HG03571 (cell line): Measurements from ENCODE around the gene PI4KA.
"Not testable (repeated sequence)": the region's sequence is repeated elsewhere in the genome, so short reads cannot be mapped to it uniquely, and the experiment has no call there.

Experiments
- ATAC-seq: cut with Tn5 transposase; IDR thresholded peaks from one replicate; pipeline ENCODE4 v1.9.1; 2021; ENCODE audit not compliant: unreplicated experiment

PI4KA gene

GRCh38 chr22:20702175-20702545 lies 156.5 kb downstream of the PI4KA start:
- ATAC-seq: peak; percentile 23

DNA sequence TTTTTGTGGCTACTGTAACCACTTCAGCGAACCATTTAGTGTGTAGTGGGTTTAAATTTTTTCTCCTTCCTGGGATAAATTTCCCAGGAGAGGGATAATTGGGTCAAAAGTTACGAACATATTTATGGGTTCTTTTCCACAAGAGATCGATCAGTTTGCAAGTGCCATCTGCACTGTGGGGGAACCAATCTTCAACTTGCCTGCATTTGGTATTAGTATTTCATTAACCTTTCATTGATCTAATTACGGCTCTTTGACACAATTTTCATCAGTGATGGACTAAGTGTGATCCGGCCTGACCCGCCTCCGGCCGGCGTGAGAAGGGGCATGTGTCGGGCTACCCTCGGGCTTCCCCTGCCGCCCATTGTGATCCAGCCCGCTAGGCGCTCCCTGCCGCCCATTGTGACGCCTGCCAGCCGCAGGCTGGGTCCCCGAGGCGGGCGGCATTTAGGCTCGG lies 156.9 kb downstream of the PI4KA start:
- ATAC-seq: peak; percentile 10

DNA sequence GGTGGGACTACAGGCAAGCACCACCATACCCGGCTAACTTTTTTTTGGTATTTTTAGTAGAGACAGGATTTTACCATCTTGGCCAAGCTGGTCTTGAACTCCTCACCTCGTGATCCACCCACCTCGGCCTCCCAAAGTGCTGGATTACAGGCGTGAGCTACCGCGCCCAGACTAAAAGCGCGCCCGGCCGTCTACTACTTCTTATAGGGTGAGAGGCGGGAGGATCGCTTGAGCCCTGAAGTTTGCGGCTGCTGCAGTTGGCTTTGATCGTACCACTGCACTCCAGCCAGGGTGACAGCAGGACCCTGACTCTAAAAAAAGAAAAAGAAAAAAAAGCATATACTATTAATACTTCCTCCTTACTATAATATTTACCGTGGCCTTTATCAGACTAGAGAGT lies 158.3 kb downstream of the PI4KA start:
- not testable (repeated sequence) for ATAC-seq

GRCh38 chr22:20699856-20700255 lies 158.8 kb downstream of the PI4KA start:
- not testable (repeated sequence) for ATAC-seq

- ATAC-seq: not testable (repeated sequence)
Measured at GRCh38 chr22:20697481-20698113, 161.0 kb downstream of the PI4KA start.

DNA sequence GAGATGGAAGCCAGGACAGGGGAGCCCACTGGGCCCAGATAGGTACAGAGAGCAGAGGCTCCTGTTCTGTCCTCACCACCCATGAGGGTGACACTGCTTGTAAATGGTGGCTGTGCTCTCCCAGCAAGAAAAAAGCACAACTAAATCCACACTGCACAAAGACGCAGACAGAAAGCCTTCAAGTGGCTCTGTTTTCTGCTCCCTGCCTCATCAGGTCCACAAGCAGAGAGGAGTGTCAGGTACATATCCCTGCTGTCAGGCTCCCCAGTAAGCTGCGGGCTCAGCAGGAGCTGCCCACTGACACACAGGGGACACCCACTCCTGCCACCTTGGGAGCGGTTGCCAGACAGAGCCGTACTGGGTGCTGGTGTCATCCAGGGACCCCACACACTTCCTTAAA lies 162.6 kb downstream of the PI4KA start:
- ATAC-seq: not testable (repeated sequence)

DNA sequence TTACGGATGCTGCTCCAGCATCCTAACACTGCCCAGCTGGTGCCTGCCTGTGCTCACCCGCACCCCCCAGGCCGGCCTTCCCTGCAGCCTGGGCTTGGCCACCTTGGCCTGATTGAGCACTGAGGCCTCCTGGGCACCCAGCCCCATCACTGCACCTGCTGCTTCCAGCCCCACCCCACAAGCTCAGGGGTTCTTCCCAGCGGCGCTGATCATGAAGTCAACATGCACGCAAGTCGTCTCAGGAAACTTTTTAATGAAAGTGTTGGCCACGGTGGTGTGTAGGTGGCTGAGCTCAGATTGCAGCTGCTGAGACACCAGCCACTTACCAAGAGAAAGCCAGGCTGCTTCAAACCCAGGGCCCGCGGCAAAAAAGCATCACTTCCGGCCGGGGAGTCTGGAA lies 163.4 kb downstream of the PI4KA start:
- ATAC-seq: not testable (repeated sequence)

- ATAC-seq: not testable (repeated sequence)
Measured at GRCh38 chr22:20694256-20694655, 164.4 kb downstream of the PI4KA start.

- ATAC-seq: not testable (repeated sequence)
Measured at GRCh38 chr22:20692926-20693325, 165.7 kb downstream of the PI4KA start.

DNA sequence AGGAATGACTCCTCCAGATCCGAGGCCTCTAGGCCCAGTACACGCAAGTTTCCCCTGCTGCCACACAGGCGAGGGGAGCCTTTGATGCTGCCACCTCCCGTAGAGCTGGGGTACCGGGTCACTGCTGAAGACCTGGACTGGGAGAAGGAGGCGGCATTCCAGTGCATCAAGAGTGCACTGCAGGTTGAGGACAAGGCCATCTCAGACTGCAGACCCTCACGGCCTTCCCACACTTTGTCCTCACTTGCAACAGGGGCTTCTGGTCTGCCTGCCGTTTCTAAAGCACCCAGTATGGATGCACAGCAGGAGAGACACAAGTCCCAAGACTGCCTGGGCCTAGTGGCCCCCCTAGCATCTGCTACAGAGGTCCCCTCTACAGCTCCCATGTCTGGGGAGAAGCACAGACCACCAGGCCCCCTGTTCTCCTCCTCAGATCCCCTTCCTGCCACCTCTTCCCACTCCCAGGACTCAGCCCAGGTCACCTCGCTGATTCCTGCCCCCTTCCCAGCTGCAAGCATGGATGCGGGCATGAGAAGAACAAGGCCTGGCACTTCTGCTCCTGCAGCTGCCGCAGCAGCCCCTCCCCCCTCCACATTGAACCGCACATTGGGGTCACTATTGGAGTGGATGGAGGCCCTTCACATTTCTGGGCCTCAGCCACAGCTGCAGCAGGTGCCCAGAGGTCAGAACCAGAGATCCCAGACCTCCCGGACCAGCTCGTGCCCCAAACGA lies 167.9 kb downstream of the PI4KA start:
- ATAC-seq: not testable (repeated sequence)

DNA sequence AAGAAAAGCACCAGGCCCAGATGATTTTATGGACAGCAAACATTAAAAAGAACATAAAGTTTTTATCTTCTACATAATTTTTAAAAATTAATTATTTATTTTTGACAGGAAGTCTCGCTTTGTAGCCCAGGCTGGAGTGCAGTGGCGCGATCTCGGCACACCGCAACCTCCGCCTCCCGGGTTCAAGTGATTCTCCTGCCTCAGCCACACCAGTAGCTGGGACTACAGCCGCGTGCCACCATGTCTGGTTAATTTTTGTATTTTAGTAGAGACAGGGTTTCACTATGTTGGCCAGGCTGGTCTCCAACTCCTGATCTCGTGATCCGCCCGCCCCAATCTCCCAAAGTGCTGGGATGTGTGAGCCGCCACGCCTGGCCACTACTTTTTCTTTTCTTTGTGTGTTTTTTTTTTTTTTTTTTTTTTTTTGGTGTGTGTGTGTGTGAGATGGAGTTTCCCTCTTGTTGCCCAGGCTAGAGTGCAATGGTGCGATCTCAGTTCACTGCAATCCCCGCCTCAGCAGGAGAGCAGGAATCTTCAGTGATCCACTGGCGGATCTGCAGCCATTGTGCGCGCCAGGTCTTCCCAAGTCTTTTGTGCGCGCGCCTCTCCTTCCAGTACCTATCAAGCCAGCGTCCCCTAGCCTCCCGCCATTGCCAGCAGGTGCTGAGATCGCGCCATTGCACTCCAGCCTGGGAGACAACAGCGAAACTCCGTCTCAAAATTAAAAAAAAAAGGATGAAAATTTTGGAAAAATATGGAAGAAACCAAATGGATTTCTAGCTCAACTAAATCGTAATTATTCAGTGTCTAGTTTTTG lies 171.0 kb downstream of the PI4KA start:
- not testable (repeated sequence) for ATAC-seq

DNA sequence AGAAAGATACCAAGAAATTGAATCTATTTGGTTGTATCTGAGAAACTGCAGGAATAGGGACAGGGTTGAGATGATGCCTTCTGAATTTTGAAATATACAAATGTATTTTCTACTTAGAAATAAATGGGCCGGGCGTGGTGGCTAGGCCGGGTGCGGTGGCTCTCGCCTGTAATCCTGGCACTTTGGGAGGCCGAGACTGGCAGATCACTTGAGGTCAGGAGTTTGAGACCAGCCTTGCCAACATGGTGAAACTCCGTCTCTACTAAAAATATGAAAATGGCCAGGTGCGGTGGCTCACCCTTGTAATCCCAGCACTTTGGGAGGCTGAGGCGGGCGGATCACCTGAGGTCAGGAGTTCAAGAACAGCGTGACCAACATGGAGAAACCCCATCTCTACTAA lies 172.8 kb downstream of the PI4KA start:
- not testable (repeated sequence) for ATAC-seq

- ATAC-seq: not testable (repeated sequence)
Measured at GRCh38 chr22:20678792-20679435, 179.7 kb downstream of the PI4KA start.

- ATAC-seq: no peak
Measured at GRCh38 chr22:20677684-20678242, 180.8 kb downstream of the PI4KA start.

DNA sequence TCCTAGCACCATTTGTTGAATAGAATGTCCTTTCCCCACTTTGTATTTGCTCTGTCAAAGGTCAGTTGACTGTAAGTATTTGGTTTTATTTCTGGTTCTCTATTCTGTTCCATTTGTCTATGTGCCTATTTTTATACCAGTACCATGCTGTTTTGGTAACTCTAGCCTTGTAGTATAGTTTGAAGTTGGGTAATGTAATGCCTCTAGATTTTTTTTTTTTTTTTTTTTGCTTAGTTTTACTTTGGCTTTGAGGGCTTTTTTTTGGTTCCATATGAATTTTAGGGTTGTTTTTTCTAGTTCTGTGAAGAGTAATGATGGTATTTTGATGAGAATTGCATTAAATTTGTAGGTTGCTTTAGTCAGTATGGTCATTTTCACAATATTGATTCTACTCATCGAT lies 183.0 kb downstream of the PI4KA start:
- ATAC-seq: not testable (repeated sequence)

DNA sequence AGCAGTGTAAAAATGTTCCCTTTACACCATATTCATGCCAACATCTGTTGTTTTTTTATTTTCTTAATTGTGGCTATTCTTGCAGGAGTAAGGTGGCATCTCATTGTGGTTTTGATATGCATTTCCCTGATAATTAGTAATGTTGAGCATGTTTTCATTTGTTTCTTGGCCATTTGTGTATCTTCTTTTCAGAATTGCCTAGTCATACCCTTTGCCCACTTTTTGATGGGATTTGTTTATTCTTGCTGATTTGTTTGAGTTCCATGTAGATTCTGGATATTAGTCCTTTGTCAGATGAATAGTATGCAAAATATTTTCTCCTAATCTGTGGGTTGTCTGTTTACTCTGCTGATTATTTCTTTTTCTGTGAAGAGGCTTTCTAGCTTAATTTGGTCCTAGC lies 183.6 kb downstream of the PI4KA start:
- no peak for ATAC-seq

- ATAC-seq: no peak
Measured at GRCh38 chr22:20673295-20674195, 185.1 kb downstream of the PI4KA start.

DNA sequence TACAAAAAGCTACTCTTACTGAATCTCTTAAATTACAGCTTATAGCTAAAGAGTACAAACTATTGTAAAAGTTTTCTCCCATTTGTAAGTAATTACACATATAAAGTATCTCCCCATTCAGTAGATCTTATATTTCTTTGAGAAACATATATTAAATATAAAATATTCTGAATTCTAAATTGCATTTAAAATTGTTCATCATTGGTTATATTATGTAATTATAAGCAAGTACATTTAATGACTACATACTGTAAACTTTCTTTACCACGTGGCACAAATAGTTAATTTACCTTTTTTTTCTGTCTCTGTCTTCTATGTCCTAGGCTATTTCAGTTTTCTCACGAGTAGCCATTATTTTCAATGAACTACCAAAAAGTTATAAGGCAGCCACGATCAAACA lies 185.9 kb downstream of the PI4KA start:
- no peak for ATAC-seq

DNA sequence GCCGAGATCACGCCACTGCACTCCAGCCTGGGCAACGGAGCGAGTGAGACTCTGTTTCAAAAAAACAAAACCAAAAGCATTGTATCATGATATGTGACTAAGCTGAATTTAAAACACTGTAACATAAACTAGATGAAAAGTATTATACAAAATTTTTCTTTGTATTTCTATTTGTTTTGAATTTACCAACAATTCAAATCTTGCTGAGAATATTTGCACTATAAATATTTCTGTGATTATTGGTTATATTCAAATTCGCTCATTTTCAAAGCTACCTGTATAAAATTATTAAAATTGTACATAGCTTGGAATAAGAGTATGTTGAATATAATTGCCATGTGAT lies 186.6 kb downstream of the PI4KA start:
- ATAC-seq: no peak
